HepG2 (cell line): Measurements from ENCODE around the gene RBM43. TPM values are rescaled to one million over a fixed set of nuclear protein-coding genes. Genes with fewer than 3 reads are reported as not detected.

Source experiments
- CAMTA2 ChIP-seq: sonication (generic); formaldehyde crosslinking; IDR thresholded peaks from 2 replicates; pipeline ENCODE4 v1.4.0; 2020; ENCODE audit warnings: mild to moderate bottlenecking, missing genetic modification reagents, borderline replicate concordance
- CSRNP1 ChIP-seq: sonication (generic); formaldehyde crosslinking; IDR thresholded peaks from 2 replicates; pipeline ENCODE4 v1.8.1; 2023; ENCODE audit warnings: mild to moderate bottlenecking, missing genetic modification reagents
- GATA4 ChIP-seq: sonication (generic); IDR thresholded peaks from 2 replicates; pipeline ENCODE4 v1.6.1; 2016; ENCODE audit warnings: antibody characterized with exemption, low read depth, borderline replicate concordance
- HBP1 ChIP-seq: IDR thresholded peaks from 2 replicates; pipeline ENCODE4 v1.6.1; 2016; ENCODE audit warnings: low read depth, control low read depth
- RARA ChIP-seq: IDR thresholded peaks from 2 replicates; pipeline ENCODE4 v1.6.1; 2016; ENCODE audit warnings: missing genetic modification reagents, missing compliant biosample characterization
- SSRP1 ChIP-seq: IDR thresholded peaks from 2 replicates; pipeline ENCODE4 v1.6.1; 2016; ENCODE audit warnings: control low read depth
- TFAP4 ChIP-seq: sonication (generic); IDR thresholded peaks from 2 replicates; pipeline ENCODE4 v1.6.1; 2016; ENCODE audit warnings: low read depth, borderline replicate concordance
- THAP7 ChIP-seq: sonication (generic); formaldehyde crosslinking; IDR thresholded peaks from 2 replicates; pipeline ENCODE4 v1.8.1; 2023; ENCODE audit warnings: mild to moderate bottlenecking, missing genetic modification reagents
- ZKSCAN1 ChIP-seq: fragments of 150-350 bp; IDR thresholded peaks from 2 replicates; pipeline ENCODE4 v1.6.1; 2014; ENCODE audit warnings: low read length
- ZNF124 ChIP-seq: sonication (generic); formaldehyde crosslinking; IDR thresholded peaks from 2 replicates; pipeline ENCODE4 v1.4.0; 2020; ENCODE audit warnings: missing genetic modification reagents
- ZNF180 ChIP-seq: sonication (generic); formaldehyde crosslinking; IDR thresholded peaks from 2 replicates; pipeline ENCODE4 v1.4.0; 2020; ENCODE audit warnings: low read depth, missing genetic modification reagents, borderline replicate concordance
- ZNF281 ChIP-seq: sonication (generic); formaldehyde crosslinking; IDR thresholded peaks from 2 replicates; pipeline ENCODE4 v1.4.0; 2020; ENCODE audit warnings: missing genetic modification reagents, borderline replicate concordance
- ZNF549 ChIP-seq: sonication (generic); formaldehyde crosslinking; IDR thresholded peaks from 2 replicates; pipeline ENCODE4 v1.5.0; 2020; ENCODE audit warnings: missing genetic modification reagents
- ZNF598 ChIP-seq: sonication (generic); formaldehyde crosslinking; IDR thresholded peaks from 2 replicates; pipeline ENCODE4 v1.5.1; 2020; ENCODE audit warnings: mild to moderate bottlenecking, missing genetic modification reagents, borderline replicate concordance
- ZNF691 ChIP-seq: sonication (generic); formaldehyde crosslinking; IDR thresholded peaks from 2 replicates; pipeline ENCODE4 v1.4.0; 2020; ENCODE audit warnings: missing genetic modification reagents, low read depth, mild to moderate bottlenecking, borderline replicate concordance
- ZNF709 ChIP-seq: sonication (generic); formaldehyde crosslinking; IDR thresholded peaks from 2 replicates; pipeline ENCODE4 v1.5.0; 2020; ENCODE audit warnings: mild to moderate bottlenecking, missing genetic modification reagents
- ZNF710 ChIP-seq: sonication (generic); formaldehyde crosslinking; IDR thresholded peaks from 2 replicates; pipeline ENCODE4 v1.5.0; 2020; ENCODE audit warnings: mild to moderate bottlenecking, missing genetic modification reagents, borderline replicate concordance
- polyA plus RNA-seq, 8 experiments: library from polyadenylated mRNA; depleted of rRNA in 3 of 8; stranded (reverse) in 7 of 8; unstranded in 1 of 8; fragments of >200 nt; fragmentation: Illumina TruSeq in 4 of 8; extraction: Trizol in 4 of 8; gene quantifications; 2 replicates each; pipeline versions ENCODE4 v1.2.1 to v1.2.3, GENCODE V29; 2011 to 2016; ENCODE audit warnings: low read depth in 4 of 8, missing spikeins in 1 of 8, mixed read lengths in 1 of 8; ENCODE audit not compliant: insufficient read depth in 1 of 8
- total RNA-seq, 5 experiments: library from RNA; depleted of rRNA; stranded (reverse); fragments of >200 nt; fragmentation: Illumina TruSeq; extraction: Trizol; gene quantifications; 2 replicates each; pipeline ENCODE4 v1.2.3, GENCODE V29; 2016; ENCODE audit warnings: low read depth in 1 of 5

Gene RBM43
- total and polyA plus RNA-seq, 2 of the 13 experiments (the other 11 are each of a cell fraction or from before 2014, with no cell fraction given), result 0.31 to 0.70 TPM

- TF ChIP-seq ZNF710 (CRISPR knock-in tag) (peak; percentile 52; the same call in 1 of the 2 replicates), ZNF124 (CRISPR knock-in tag) (0 out of 2 replicates have a peak, but pooled peaks have one; percentile 9), CAMTA2 (CRISPR knock-in tag) (no peak; the same call in 1 of the 2 replicates), ZNF281 (CRISPR knock-in tag) (no peak), THAP7 (CRISPR knock-in tag) (no peak; the same call in 1 of the 2 replicates), RARA (no peak), ZNF709 (peak; percentile 89; the same call in 1 of the 2 replicates), HBP1 (CRISPR knock-in tag) (no peak), ZNF598 (CRISPR knock-in tag) (0 out of 2 replicates have a peak, but pooled peaks have one; percentile 56), GATA4 (no peak), CSRNP1 (CRISPR knock-in tag) (peak; percentile 93), ZNF549 (CRISPR knock-in tag) (no peak), ZNF180 (CRISPR knock-in tag) (no peak), ZNF691 (CRISPR knock-in tag) (peak; percentile 58; the same call in 1 of the 2 replicates), ZKSCAN1 (no peak), SSRP1 (CRISPR knock-in tag) (no peak), TFAP4 (peak; percentile 3; the same call in 1 of the 2 replicates)
Measured at GRCh38 chr2:151261231-151261976, at the start of gene RBM43 (continued).
